GM11168 (cell line): ENCODE data around the gene CD320.

Experiments used
- in situ Hi-C: fragments of 300-500 bp; cut with MboI; formaldehyde crosslinking; loops from one replicate; pipeline ENCODE4 v1.12.0; 2022; ENCODE audit warnings: low sequenced_read_pairs; ENCODE audit not compliant: unreplicated experiment

Gene CD320

GRCh38 chr19:8256276-8257051 is 51.7 kb downstream of the CD320 start:
- in situ Hi-C loops, result loop anchor here (10.0 kb wide), 1 partner anchor 222 kb away; no protein-coding TSS in a partner anchor

GRCh38 chr19:8255426-8256125 is 52.6 kb downstream of the CD320 start:
- in situ Hi-C loops, result loop anchor here (10.0 kb wide), 1 partner anchor 221 kb away; no protein-coding TSS in a partner anchor

GRCh38 chr19:8254286-8255001 is 53.7 kb downstream of the CD320 start:
- in situ Hi-C loops, result loop anchor here (5.0 to 10.0 kb wide), 2 partner anchors 97 to 220 kb away; no protein-coding TSS in a partner anchor

GRCh38 chr19:8253678-8254077 is 54.5 kb downstream of the CD320 start:
- in situ Hi-C loops, result loop anchor here (5.0 to 10.0 kb wide), 2 partner anchors 96 to 219 kb away; no protein-coding TSS in a partner anchor

- in situ Hi-C loops, result loop anchor here (5.0 to 10.0 kb wide), 2 partner anchors 96 to 218 kb away; no protein-coding TSS in a partner anchor
Observed at GRCh38 chr19:8252922-8253589, 55.1 kb downstream of the CD320 start.
